Smooth muscle cell of the brain vasculature (primary cell): ENCODE results near the gene CPEB4.

Experiments used
- DNase-seq: peaks from one replicate; pipeline ENCODE4 v3.0.0-alpha.2; 2012; ENCODE audit warnings: low read depth, low spot score

CPEB4 gene

DNA sequence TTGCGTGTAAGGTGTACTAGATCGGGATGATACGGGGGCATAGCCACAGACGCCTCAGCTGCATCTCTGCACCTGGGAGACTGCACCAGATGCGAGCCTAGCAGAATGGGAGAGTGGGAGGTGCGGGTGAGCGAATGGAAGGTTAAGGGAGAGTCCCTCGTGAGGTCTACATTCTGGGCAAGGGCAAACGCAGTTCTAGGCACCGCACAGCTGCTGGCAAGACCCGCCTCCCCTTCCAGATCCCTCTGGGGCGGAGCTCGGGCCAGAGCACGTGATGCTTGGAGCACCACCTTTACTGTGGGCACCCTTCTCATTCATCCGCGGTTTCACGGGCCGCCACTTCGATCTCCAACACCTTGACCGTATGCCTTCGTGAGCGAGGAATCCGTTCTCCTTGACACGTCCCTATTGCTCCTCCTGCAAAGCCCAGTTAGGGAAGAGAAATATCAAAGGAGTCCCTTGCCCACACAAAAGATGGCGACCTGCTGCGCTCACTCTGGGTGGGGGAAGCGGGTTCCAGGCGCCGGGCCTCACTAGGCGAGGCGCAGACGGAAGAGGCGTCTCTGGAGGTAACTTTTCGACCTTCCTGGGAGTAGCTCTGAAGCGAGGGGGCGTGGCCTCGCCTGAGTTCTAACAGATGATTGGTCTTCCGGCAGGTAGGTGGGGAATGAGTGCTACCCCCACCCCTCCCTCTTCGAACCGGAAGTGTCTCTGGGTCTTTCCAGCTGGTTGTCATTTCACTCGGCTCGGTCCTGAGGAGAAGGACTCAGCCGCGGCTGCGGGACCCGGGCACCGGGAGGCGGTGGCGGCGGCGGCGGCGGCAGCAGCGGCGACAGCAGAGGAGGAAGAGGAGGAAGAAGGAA lies at the start of gene CPEB4:
CPEB4 (plus strand) TSS at position 740 of the 863 bp plus-strand sequence. CDS start 1,385 bp downstream, outside the sequence.
- DNase-seq: peak; percentile 99

DNA sequence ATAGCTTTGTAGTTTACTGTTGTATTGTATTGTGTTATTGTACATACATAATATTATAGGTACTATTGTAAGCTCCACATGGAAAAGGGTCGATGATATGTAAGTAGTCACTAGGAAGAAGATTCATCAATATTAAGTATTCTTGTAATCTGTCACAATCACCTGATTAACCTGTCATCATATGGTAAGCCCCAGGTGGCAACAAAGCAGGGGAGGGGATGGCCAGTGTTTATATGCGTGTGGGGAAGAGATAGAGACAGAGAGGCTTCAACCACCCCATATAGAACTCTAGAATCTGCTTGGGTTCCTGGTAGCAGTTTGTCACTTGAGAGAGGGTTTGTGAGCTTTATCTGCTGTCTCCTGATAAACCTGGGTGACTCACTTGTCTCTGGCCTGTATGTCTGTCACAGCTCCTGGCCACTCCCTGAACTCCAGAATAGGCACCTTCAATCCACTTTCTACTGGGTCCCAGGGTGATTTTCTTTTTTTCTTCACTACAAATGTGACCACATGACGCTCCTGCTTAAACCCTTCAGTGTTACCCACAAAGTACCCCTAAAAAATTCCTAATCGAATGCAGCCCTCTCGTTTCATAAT lies 48.9 kb upstream of the CPEB4 start:
- DNase-seq: no peak

DNA sequence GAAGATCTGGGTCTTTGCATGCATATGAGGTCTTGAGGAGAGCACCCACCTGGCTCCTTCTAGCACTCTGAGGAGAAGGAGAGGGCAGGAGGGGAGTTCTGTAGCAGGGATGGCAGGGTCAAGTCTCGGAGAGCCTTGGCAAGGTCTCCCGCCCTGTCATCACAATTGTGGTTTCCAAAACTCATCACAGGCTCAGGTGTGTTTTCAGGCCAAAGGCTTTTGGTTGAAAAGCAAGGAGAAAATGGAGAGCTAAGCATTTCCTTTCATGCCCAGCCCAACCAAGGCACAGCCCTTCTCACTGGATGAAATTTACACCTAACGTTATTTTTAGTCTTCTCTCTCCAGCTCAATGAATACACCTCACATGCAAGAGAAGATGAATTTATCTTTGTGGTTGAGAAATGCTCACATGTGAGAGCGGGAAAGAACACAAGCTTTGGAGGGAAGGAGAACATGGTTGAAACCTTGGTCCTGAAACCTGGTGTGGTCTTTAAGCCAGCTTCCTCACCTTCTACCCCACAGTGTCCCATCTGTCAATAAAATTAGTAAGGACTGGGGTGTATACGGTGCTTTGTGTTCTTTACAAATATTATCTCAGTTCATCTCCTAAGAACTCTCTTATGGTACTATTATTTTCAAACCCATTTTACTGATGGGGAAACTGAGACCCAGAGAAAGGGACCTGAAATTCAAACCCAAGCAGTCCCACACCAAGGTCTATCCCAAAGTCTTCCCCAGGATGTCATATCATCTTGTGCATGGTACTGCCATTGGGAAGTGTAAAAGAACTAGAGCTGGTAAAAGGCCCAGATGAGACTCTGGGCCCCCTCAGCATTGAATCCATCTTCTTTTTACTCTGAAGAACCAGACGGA lies 47.8 kb upstream of the CPEB4 start:
- no peak for DNase-seq

DNA sequence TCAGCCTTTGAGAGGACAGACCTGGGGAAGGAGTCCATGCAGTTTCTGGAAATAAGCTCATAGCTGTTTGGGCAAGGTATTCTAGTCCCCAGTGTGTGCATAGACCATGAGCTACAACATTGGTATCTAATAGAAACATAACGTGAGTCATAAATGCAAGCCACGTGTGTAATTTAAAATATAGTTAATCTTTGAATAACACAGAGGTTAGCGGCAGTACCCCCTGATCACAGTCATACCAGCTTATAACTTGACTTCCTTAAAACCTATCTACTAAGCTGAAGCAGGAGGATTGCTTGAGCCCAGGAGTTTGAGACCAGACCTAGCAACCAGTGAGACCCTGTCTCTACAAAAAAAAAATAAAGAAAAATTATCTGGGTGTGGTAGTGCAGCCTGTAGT lies 46.4 kb upstream of the CPEB4 start:
- no peak for DNase-seq

DNA sequence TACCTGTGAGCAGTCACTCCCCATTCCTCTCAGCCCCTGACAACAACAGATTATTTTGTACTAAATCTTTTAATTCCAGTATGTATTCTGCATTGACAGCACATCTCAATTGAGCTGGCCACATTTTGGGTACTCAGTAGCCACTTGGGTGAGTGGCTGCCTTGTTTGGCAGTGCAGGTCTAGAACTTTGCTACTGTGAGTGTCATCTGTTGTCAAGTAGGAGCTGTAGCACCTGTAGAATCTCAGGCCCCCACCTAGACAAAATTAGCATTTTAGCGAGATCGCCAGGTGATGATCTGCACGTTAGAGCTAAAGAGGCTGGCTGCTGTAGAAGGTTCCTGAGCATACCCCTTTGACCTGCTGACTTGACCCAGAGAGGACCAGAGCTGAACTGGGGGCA lies 44.4 kb upstream of the CPEB4 start:
- DNase-seq: no peak

DNA sequence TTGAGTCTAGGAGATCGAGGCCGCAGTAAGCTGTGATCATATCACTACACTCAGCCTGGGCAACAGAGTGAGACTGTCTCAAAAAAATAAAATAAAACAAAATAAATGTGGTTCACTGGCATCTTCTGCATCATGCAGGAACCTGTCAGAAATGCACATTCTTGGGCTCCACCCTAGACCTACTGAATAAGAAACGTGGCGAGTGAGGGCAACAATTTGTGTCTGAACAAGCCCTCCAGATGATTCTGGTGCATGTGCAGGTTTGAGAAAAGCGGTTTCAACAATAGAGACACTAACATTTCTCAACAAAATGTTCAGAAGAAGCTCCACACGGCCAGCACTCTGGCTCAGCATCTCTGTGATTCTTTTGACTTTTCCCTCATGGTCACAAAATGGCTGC lies 42.8 kb upstream of the CPEB4 start:
- no peak for DNase-seq

DNA sequence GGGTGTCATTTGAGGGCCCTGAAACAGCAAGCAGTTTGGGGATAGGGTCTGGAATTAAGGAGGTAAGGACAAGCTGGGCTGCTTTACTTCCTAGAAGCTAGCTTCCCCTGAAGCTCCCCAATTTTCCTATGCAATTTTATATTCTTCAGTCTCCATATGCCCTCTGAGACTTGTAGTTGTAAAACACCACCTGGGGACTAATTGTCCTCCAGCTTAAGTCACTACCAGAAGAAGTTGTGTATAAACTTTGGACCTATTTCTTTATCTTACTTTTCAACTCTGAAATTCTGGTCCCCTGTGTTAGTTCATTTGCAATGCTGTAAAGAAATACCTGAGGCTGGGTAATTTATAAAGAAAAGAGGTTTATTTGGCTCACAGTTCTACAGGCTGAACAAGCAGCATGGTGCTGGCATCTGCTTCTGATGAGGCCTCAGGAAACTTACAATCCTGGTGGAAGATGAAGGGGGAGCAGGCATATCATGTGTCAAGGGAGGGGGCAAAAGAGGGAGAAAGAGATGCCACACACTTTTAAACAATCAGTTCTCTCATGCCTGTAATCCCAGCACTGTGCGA lies 41.1 kb upstream of the CPEB4 start:
- DNase-seq: no peak

DNA sequence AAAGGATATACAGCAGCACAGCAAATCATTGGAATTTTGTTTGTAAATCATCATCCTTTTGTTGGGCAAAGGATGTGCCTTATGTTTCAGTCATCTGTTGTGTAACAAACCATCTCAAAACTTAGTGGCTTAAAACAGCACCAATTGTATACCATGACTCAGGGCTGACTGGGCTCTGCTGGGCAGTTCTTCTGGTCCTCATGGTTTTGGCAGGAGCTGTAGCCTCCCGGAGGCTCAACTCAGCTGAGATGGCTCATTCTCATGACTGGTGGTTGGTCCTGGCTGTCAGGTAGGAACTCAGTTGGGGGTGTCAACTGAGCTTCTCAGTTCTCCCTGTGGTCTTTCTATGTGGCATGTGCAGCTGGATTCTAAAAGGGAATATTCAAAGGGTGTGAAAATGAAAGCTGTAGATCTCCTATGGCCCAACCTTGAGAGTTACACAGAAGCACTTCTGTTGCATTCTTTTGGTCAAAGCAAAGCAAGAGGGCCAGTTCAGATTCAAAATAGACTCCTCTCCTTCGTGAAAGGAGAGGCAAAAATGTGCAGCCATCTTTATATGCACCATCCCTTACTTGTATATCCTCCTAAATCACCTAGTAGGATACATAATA lies 39.1 kb upstream of the CPEB4 start:
- no peak for DNase-seq

DNA sequence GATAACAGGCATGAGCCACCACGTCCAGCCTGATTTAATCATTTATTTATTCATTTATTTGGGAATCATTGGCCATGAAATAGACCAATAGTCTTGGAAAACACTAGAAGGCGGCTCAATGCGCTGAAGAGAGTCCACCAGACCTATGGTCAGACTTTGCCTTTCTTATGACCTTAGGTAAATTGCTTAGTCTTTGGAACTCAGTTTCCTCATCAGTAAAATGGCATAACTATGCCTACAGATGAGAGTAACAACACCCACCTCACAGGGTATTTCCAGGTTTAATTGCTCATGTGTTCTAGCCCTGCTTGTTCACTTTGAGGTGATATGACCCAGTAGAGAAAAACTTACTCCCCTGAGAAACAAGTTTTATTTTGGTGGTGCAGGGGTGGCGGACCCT lies 38.2 kb upstream of the CPEB4 start:
- DNase-seq: no peak

DNA sequence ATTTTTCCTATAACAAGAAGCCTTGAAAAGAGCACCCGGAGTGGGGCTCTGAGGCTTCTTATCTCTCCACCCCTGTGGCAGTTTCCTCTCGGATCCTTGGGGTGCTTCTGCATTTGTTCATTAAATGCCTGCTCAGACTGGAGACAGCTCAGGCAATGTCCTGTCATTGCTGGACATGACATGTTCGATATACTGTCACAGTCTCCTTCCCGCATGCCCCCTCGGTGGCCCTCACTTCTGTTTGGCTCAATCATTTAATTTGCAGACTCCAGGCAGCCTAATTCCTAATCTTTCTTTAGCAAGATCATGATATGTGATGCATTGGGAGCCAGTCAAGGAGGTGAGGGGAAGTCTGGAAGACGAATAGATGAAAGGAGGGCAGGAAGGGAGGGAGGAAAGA lies 37.5 kb upstream of the CPEB4 start:
- no peak for DNase-seq

DNA sequence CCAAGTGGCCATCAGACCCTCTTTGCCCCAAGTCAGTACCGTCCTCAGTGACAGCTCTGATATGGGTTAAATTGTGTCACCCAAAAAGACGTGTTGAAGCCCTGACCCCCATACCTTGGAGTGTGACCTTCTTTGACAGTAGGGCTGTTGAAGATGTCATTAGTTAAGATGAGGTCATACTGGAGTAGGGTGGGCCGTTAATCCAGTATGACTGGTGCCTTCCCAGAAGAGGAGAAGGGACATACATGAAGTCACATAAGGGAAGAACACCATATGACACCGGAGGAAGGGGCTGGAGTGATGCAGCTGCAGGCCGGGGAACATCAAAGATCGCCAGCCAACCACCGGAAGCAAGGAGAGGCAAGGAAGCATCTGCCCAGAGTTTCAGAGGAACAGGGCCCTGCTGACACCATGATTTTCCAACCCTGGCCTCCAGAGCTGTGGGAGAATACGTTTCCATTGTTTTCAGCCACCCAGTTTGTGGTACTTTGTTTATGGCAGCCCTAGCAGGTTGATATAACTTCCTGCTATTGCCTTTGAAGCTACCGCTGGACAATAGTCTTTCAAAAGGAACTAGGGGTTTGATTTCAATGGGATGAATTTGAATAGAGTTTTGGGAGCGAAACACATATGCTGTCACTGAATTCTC lies 36.4 kb upstream of the CPEB4 start:
- no peak for DNase-seq

DNA sequence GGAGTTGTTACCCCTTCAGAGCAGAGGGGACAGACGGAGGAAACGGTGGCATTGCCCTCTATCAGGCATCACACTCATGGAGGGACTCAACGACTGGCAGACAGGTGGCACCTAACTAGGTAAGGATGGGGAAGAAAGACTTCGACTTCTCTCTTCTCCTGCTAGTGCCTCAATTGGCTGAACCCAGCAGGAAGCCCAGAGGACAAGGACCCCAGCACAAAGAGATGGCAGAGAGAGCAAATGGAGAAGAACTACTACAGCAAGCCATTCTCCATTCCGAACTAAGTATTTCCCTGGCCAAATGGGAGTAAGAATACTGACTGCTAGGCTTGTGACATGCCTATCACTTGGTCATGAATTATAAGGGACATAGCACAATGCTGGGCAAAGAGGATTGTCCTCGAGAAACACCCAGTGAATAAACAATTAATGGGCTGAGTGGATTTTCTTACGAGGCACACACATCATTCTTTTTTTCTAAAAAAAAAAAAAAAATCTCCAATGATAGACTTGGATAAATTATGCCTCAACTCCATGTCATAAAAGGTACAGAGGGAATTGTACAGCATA lies 35.3 kb upstream of the CPEB4 start:
- no peak for DNase-seq

DNA sequence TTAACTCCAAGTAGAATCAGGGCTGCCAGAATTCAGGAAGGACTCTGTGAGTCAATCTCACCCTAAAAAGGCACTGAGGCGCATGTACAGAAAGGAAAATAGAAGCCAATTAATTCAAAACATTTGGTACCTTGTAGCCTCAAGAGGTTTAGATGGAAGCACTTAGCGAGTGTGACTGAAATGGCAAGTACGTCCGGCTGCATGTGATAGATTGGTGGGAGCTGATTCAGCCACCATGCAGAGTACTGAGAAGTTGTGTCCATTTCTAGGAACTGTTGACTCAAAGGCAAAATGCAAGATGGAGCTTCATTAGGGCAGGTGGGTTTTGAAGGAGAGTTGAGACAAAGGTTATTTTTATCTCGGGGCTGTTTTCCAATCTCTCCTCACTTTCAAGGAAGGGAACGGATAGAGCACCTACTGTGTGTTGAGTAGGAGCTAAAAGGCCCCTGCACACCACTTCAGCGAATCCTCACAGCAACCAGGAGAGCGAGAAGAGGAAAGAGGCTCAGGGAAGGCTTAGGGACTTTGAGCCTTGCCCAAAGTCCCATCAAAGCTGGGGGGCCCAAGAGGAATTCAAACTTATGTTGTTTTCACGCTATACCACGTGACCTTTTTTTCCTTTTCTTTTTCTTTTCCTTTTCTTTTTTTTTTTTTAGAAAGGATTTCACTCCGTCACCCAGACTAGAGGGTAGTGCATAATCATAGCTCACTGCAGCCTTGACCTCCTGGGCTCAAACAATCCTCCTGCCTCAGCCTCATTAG lies 34.6 kb upstream of the CPEB4 start:
- no peak for DNase-seq

DNA sequence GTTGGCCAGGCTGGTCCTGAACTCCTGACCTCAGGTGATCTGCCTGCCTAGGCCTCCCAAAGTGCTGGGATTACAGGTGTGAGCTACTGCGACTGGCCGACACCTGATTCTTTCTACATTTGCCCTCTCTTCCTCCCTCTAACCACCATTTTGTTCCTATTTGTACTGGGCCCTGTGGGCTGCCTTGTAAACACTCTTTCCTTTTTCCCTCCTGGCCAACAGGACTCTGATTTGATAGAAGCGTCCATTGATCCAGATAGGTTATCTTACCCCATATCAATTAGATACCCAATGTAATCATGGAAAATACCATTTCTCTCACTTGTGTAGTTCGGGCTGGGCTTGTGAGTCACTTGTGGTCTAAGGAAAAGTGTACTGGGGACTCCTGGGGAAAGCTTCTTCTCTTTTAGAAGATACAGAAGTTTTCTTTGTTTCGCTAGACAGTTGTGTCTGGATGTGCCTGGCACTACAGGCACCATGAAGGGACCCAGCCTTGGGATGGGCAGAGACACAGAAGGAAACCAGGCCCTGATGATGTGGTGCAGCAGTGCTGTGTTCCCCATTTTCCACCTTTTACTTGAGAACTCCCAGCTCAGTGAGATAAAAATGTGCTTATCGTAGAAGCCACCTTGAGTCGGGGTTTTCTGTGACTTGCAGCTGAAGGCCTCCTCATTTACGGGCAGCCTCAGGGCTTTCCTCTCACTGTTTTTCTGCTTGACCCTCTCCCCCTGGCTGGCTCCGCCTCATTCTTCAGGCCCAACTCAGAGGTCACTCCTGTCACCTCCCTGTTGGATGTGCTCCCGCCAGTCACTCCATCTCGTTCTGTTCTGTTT lies 32.8 kb upstream of the CPEB4 start:
- DNase-seq: no peak

DNA sequence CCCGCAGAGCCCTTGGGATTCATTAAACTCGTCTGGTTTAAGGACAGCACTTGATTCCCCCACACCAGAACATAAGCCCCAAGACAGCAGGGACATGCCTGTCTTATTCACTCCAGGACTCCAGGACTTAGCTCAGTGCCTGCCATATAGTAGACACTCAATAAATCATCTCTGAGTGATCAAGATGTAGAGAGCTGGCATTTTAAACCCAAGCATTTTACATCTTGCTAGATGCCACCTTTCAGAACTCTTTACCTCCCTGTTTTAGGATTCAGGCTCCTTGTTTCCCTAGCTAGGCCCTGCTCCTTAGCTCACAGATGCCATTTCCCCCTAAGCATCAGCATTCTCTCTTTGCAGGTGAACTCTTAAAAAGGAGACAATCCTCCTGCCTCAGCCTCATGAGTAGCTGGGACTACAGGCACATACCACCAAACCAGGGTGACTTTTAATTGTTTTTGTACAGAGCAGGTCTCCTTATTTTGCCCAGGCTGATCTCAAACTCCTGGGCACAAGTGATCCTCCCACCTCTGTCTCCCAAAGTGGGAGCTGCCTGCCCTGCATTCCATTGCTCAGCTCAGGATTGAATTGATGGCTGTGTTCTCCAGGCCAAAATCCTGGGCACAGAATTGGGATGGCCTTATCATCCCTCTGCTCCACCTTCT lies 32.0 kb upstream of the CPEB4 start:
- no peak for DNase-seq

DNA sequence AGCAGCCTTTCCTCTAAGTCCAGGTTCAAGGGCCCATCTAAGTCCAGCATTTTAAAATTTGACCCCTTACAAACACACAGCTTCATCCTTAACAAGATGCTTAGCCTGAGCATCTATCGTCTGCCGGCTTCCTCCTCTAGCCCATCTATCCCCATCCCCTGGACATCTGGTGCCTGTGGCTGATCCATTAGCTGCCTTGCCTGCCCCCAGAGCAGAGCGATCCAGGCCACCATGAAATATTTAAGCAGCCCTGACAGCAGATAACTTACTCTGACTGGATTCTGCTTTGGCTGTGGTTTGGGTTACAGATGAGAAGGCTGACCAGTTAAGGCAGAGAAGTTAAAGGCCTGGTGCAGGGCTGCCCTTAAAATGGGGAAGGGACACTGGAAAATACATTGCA lies 30.9 kb upstream of the CPEB4 start:
- no peak for DNase-seq

DNA sequence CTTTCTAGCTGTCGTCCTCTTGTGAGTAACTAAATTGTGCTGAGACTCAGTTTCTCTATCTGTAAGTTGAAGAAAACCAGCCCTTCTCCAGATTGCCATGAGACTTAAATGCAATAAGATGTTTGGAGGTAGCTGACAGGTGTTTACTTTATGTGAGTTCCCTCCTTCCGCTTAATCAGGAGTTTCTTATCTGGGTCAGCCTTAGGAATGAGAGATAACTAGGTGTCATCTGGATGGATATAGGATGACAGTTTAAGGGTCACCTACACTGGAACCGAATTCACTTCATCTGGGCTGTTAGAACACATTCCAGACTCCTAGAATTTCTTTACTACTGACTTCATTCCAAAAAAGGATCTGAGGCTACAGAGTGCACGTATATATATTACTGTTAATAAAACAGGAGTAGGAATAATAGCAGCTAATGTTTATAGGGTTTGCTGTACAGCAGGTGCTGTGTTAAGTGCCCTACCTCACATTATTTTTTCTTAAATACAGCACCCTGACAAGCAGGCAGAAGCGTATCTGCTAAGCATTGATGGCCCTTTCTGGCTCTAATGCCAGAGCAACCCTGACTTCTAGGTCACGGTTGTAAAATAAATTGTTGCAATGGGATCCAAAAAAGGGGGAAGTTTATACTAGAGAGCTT lies 30.0 kb upstream of the CPEB4 start:
- no peak for DNase-seq
